Measurements from ENCODE around the gene C12orf42.

DNA sequence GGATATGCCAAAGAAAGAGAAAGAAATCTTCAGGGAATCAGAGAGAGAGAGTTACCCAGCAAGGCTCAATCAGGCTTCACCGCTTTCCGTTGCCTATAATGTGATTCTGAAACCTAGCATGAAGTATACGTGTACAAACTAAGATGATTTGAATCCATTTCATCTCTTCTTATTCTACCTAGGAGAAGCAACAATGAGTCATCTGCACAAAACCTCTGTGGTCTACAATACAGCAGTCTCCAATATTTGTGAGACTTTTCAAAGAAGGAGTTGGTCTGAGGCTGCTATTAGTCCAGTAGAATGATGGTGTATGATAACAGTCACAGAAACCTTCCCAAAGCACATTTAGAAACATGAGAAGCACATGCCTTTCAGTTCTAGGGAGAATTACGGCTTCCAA is 141.9 kb downstream of the C12orf42 start:
- TF ChIP-seq, protein P1, sequence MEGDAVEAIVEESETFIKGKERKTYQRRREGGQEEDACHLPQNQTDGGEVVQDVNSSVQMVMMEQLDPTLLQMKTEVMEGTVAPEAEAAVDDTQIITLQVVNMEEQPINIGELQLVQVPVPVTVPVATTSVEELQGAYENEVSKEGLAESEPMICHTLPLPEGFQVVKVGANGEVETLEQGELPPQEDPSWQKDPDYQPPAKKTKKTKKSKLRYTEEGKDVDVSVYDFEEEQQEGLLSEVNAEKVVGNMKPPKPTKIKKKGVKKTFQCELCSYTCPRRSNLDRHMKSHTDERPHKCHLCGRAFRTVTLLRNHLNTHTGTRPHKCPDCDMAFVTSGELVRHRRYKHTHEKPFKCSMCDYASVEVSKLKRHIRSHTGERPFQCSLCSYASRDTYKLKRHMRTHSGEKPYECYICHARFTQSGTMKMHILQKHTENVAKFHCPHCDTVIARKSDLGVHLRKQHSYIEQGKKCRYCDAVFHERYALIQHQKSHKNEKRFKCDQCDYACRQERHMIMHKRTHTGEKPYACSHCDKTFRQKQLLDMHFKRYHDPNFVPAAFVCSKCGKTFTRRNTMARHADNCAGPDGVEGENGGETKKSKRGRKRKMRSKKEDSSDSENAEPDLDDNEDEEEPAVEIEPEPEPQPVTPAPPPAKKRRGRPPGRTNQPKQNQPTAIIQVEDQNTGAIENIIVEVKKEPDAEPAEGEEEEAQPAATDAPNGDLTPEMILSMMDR (IDR thresholded peaks at IDR 0.05), result no peak
- TF ChIP-seq POLR2AphosphoS5 (IDR thresholded peaks at IDR 0.05), result no peak

All from sigmoid colon (tissue), 4 donors.